ENCODE results near the gene SNX20.

DNA sequence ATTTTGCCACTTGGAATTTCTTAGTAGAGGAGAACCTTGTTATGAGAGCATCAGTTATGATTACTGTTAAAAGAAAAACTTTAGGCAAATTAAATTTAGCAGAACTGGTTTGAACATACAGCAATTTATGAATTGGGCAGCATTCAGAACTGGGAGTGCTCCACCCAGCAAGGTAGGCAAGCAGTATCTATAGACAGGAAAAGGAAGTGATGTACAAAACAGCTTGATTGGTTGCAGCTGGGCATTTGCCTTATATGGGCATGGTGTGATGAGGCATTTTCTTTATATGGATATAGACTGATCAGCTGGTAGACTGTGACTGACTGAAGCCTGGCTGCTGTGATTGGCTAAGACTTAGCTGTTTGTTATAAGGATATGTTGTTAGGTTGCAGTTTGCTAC is 43.2 kb upstream of the SNX20 start:
- TF ChIP-seq GATA3 (IDR thresholded peaks at IDR 0.05; ENCODE audit: low read depth, low read length) (no peak), GATA2 (IDR thresholded peaks at IDR 0.05; ENCODE audit: low read depth, low read length) (no peak)
